ENCODE data around the gene DUOX1. TPM values are rescaled to one million over a fixed set of nuclear protein-coding genes. Genes with fewer than 3 reads are reported as not detected.

Gene DUOX1
- total and polyA plus RNA-seq, 4 donors, result 0.02 to 0.94 (median 0.08) TPM; not detected in 1

DNA sequence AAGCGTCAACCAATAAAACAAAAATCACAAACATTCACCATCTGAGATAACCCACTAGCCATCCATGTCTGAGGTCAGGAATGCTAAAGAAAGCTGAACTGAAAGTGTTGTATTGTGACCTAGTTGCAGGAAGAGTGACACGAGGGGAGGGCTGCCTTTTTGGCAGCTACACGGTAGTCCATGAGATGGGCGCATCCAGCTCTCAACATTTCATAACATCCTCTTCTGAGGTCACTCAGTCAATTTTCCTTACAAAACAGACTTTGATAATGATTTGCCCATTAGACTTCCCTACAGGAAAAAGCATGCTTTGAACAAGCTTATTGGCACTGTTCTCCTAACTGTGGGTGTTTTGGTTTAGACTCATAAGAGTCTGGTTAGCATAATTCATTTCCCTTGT is 73.4 kb downstream of the DUOX1 start:
- Histone ChIP-seq H3K4me3 (ENCODE audit: low read depth in 1 of 3, low read length in 3 of 3) (no peak overlapping the region), H3K9ac (ENCODE audit: low read depth in 1 of 2, low read length in 2 of 2) (no peak overlapping the region), H3K4me1 (ENCODE audit: control insufficient read depth in 4 of 4, insufficient read depth in 4 of 4, low read length in 3 of 4) (peaks cover 3 to 34% (median 17%) of the 10 kb centered on the region in 4 donors), H3K9me3 (ENCODE audit: control insufficient read depth in 4 of 4, low read length in 3 of 4) (no peaks in the 10 kb centered on the region), H3K27ac (ENCODE audit: low read depth in 1 of 2, low read length in 2 of 2) (peak overlapping the region; percentile 74 to 76), H3K27me3 (ENCODE audit: control insufficient read depth in 4 of 4, insufficient read depth in 4 of 4, low read length in 3 of 4) (no peaks in the 10 kb centered on the region), H3K36me3 (ENCODE audit: control insufficient read depth in 4 of 4, insufficient read depth in 3 of 4, low read depth in 1 of 4, low read length in 3 of 4) (no peaks in the 10 kb centered on the region)
- TF ChIP-seq REST (IDR thresholded peaks at IDR 0.05), result no peak
- no peak for TF ChIP-seq RAD21 (IDR thresholded peaks at IDR 0.05)
- peak; percentile 65 for TF ChIP-seq SP1 (IDR thresholded peaks at IDR 0.05)
- TF ChIP-seq HNF4G (IDR thresholded peaks at IDR 0.05), result no peak
- peak; percentile 18 for TF ChIP-seq YY1 (IDR thresholded peaks at IDR 0.05)
- peak; percentile 26 to 45 for TF ChIP-seq RXRA (IDR thresholded peaks at IDR 0.05)
- no peak for TF ChIP-seq EGR1 (IDR thresholded peaks at IDR 0.05; ENCODE audit: low read depth in 2 of 2)
- peak; percentile 55 for TF ChIP-seq NR2F2 (IDR thresholded peaks at IDR 0.05)
- peak; percentile 24 for TF ChIP-seq ZBTB33 (IDR thresholded peaks at IDR 0.05)
- peak in 1 of 2 donors; percentile 22 for TF ChIP-seq GABPA (IDR thresholded peaks at IDR 0.05 in 1 of 2, conservative IDR thresholded peaks at IDR 0.05 in 1 of 2)
- TF ChIP-seq ATF3 (IDR thresholded peaks at IDR 0.05), result peak; percentile 5
- TF ChIP-seq FOXA1 (IDR thresholded peaks at IDR 0.05), result no peak
- peak in 1 of 2 donors; percentile 40 for TF ChIP-seq JUND (IDR thresholded peaks at IDR 0.05)
- TF ChIP-seq FOXA2 (IDR thresholded peaks at IDR 0.05), result no peak
- TF ChIP-seq HNF4A (conservative IDR thresholded peaks at IDR 0.05), result peak; percentile 35 to 64
- TF ChIP-seq CTCF (IDR thresholded peaks at IDR 0.05; ENCODE audit: low read depth, low read length, missing input control), result no peak
- TF ChIP-seq, protein P1, sequence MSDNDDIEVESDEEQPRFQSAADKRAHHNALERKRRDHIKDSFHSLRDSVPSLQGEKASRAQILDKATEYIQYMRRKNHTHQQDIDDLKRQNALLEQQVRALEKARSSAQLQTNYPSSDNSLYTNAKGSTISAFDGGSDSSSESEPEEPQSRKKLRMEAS (IDR thresholded peaks at IDR 0.05), result peak; percentile 76
- no peak for TF ChIP-seq TAF1 (conservative IDR thresholded peaks at IDR 0.05)
- DNase-seq (ENCODE audit: low spot score), result no peak
- 19% methylated on average over 4 of the region's 4 CpGs for WGBS
